ENCODE data around the gene DYRK1B. TPM values are rescaled to one million over a fixed set of nuclear protein-coding genes. Genes with fewer than 3 reads are reported as not detected.
A peak's percentile ranks its signal among the peaks of the same experiment; 100 is the strongest.
"Not testable (repeated sequence)": the region's sequence is repeated elsewhere in the genome, so short reads cannot be mapped to it uniquely, and the experiment has no call there.

Gene DYRK1B
- polyA plus RNA-seq, 1 of the 3 experiments (the other 2 are of a cell fraction) = 17.2 TPM

DNA sequence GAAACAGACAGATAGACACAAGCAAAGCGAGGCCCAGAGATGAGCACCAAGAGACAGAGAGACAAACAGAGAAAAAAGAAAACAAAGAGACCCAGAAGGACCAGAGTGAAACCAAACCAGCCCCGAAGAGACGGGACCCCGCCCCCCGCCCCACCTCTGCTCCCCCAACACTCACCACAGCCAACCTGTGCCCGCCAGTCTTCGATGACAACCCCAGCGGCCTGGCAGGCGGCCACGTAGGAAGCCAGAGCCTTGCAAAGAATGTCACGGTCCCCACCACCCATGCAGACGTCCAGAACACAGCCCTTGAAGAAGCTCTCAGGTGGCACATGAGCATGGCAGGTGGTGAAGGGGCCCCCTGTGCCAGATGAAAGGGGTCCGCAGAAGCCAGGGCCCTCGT is 43.5 kb upstream of the DYRK1B start:
- H3K9me3 ChIP-seq; H3K27me3 ChIP-seq (ENCODE audit: insufficient read depth); H3K9ac ChIP-seq; H3K9me2 ChIP-seq; H3K4me1 ChIP-seq (ENCODE audit: control insufficient read depth in 1 of 2, insufficient read depth in 2 of 2, low read depth in 1 of 2, low read length in 1 of 2); POLR2A ChIA-PET; DNase-seq; H3K36me3 ChIP-seq (replicated peaks in 1 of 2; ENCODE audit: control insufficient read depth in 1 of 2, insufficient read depth in 2 of 2, low read length in 1 of 2); H4K20me1 ChIP-seq (ENCODE audit: insufficient read depth); H3K79me2 ChIP-seq (ENCODE audit: insufficient read depth); H3K4me2 ChIP-seq; H2AFZ ChIP-seq (ENCODE audit: low read depth); H3K27ac ChIP-seq (ENCODE audit: low read depth in 2 of 2, low read length in 1 of 2); H3F3A ChIP-seq (replicated peaks; ENCODE audit: insufficient read depth); CTCF ChIA-PET; H3K4me3 ChIP-seq (ENCODE audit: low read depth in 2 of 2, low read length in 1 of 2): not testable (repeated sequence)
- WGBS (ENCODE audit: low lambda C conversion rate) = 72% methylated on average over 6 of the region's 14 CpGs

DNA sequence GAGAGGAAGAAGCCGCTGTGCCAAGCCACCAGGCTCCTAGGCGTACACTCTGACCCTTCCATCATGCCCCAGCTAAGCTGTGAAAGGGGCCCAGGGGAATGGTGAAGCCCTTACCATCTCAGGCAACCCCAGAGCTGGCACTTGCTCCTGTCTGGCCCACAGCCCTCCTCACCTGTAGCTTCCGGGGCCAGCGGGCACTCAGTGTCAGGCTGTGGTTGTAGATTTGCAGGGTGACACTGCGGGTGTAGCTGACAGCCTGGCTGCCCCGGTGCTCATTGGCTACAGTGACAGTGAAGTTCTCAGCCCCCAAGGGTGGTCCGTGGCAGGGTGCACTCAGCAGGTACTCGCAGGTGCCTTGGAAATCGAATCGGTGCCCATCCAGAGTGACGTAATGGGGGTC is 42.5 kb upstream of the DYRK1B start:
- H3K36me3 ChIP-seq (replicated peaks in 1 of 2; ENCODE audit: control insufficient read depth in 1 of 2, insufficient read depth in 2 of 2, low read length in 1 of 2); H3K27ac ChIP-seq (ENCODE audit: low read depth in 2 of 2, low read length in 1 of 2); H3K9me3 ChIP-seq; CTCF ChIA-PET; H3K79me2 ChIP-seq (ENCODE audit: insufficient read depth); H3F3A ChIP-seq (replicated peaks; ENCODE audit: insufficient read depth); H3K9me2 ChIP-seq; H3K4me1 ChIP-seq (ENCODE audit: control insufficient read depth in 1 of 2, insufficient read depth in 2 of 2, low read depth in 1 of 2, low read length in 1 of 2); H3K27me3 ChIP-seq (ENCODE audit: insufficient read depth); POLR2A ChIA-PET; H4K20me1 ChIP-seq (ENCODE audit: insufficient read depth); H3K9ac ChIP-seq; H3K4me3 ChIP-seq (ENCODE audit: low read depth in 2 of 2, low read length in 1 of 2); H3K4me2 ChIP-seq; H2AFZ ChIP-seq (ENCODE audit: low read depth); DNase-seq: not testable (repeated sequence)
- 95% methylated on average over 2 of the region's 11 CpGs for WGBS (ENCODE audit: low lambda C conversion rate)

DNA sequence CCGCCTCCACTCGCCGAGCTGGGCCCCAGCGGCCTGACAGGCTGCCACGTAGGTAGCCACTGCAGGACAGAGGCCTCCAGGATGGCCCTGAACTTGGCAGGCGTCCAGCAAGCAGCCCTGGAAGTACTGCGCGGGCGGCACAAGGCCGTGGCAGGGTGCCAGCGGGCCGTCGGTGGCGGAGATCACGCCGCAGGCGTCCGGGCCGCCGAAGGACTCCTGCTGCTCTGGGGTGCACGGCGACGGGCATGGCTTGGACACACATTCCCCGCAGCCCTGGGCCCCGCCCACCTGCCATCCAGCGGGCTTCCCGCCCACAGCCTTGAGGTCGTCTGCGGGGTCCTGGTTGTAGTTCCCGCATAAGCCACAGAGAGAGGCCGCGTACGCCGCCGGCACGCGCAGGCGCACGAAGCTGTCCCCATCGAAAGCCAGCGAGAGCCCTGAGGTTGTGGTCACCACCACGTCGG is 41.5 kb upstream of the DYRK1B start:
- H3K9me3 ChIP-seq; H3K9ac ChIP-seq; H3K4me2 ChIP-seq; CTCF ChIA-PET; H3K36me3 ChIP-seq (replicated peaks in 1 of 2; ENCODE audit: control insufficient read depth in 1 of 2, insufficient read depth in 2 of 2, low read length in 1 of 2); H3K79me2 ChIP-seq (ENCODE audit: insufficient read depth); H2AFZ ChIP-seq (ENCODE audit: low read depth); H3K4me3 ChIP-seq (ENCODE audit: low read depth in 2 of 2, low read length in 1 of 2); H3F3A ChIP-seq (replicated peaks; ENCODE audit: insufficient read depth); POLR2A ChIA-PET; H4K20me1 ChIP-seq (ENCODE audit: insufficient read depth); H3K27ac ChIP-seq (ENCODE audit: low read depth in 2 of 2, low read length in 1 of 2); H3K4me1 ChIP-seq (ENCODE audit: control insufficient read depth in 1 of 2, insufficient read depth in 2 of 2, low read depth in 1 of 2, low read length in 1 of 2); H3K9me2 ChIP-seq; H3K27me3 ChIP-seq (ENCODE audit: insufficient read depth): not testable (repeated sequence)
- TF ChIP-seq NRF1 (IDR thresholded peaks at IDR 0.05; ENCODE audit: low read depth, low read length) = peak; percentile 41
- peak; percentile 83 for DNase-seq
- 58% methylated on average over 13 of the region's 43 CpGs for WGBS (ENCODE audit: low lambda C conversion rate)

DNA sequence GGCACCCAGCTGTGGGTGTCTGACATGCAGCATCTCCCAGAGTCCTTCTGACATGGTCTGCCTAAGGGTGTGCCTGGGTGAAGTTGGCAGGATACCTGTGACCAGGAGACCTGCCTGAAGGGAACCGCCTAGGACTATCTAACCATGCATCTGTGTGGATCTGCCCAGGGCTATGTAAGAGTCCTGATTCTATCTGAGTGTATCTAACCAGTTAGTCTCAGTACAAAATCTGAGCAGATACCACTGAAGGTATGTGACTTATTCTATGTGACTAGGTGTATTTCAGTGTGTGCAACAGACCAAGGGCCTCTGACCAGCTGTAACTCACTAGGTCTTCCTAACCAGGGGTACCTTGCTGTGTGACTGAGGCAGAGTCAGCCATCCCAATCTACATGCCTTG is 40.4 kb upstream of the DYRK1B start:
- H3K9me3 ChIP-seq = no peaks in the 10 kb centered on the region
- no peak overlapping the region for H3K27ac ChIP-seq (ENCODE audit: low read depth in 2 of 2, low read length in 1 of 2)
- ChIA-PET CTCF (no interaction called here), POLR2A (no interaction called here)
- no peaks in the 10 kb centered on the region for H3K27me3 ChIP-seq (ENCODE audit: insufficient read depth)
- WGBS (ENCODE audit: low lambda C conversion rate) = 38% methylated on average over 1 of the region's 1 CpG
- H3K9me2 ChIP-seq = no peaks in the 10 kb centered on the region
- H3F3A ChIP-seq (replicated peaks; ENCODE audit: insufficient read depth) = no peaks in the 10 kb centered on the region
- H3K4me3 ChIP-seq (ENCODE audit: low read depth in 2 of 2, low read length in 1 of 2) = no peak overlapping the region
- H3K9ac ChIP-seq = no peak overlapping the region
- DNase-seq = no peak
- no peak overlapping the region for H3K4me2 ChIP-seq
- H4K20me1 ChIP-seq (ENCODE audit: insufficient read depth) = no peaks in the 10 kb centered on the region
- no peaks in the 10 kb centered on the region for H3K36me3 ChIP-seq (replicated peaks in 1 of 2; ENCODE audit: control insufficient read depth in 1 of 2, insufficient read depth in 2 of 2, low read length in 1 of 2)
- no peak overlapping the region for H2AFZ ChIP-seq (ENCODE audit: low read depth)
- H3K4me1 ChIP-seq (ENCODE audit: control insufficient read depth in 1 of 2, insufficient read depth in 2 of 2, low read depth in 1 of 2, low read length in 1 of 2) = no peaks in the 10 kb centered on the region; a peak in 1 of 4 replicates
- no peaks in the 10 kb centered on the region for H3K79me2 ChIP-seq (ENCODE audit: insufficient read depth)
- TF ChIP-seq EP300 (IDR thresholded peaks at IDR 0.05; ENCODE audit: borderline replicate concordance in 1 of 2, low read depth in 1 of 2, low read length in 1 of 2) (no peak), CHD2 (IDR thresholded peaks at IDR 0.05; ENCODE audit: low read length, partially characterized antibody) (no peak), TAF1 (IDR thresholded peaks at IDR 0.05; ENCODE audit: borderline replicate concordance, low read depth, low read length) (no peak), RAD21 (IDR thresholded peaks at IDR 0.05; ENCODE audit: low read length) (no peak), SMC3 (IDR thresholded peaks at IDR 0.05; ENCODE audit: low read depth, low read length) (no peak), FOXM1 (IDR thresholded peaks at IDR 0.05; ENCODE audit: low read depth) (no peak), EZH2phosphoT487 (IDR thresholded peaks at IDR 0.05; ENCODE audit: borderline replicate concordance, low read depth) (no peak), TCF12 (IDR thresholded peaks at IDR 0.05) (no peak), RXRA (IDR thresholded peaks at IDR 0.05; ENCODE audit: borderline replicate concordance, low read depth) (no peak), POLR2AphosphoS5 (IDR thresholded peaks at IDR 0.05; ENCODE audit: low read depth, low read length) (no peak), ELF1 (IDR thresholded peaks at IDR 0.05) (no peak), GATA2 (CRISPR knock-in tag; IDR thresholded peaks at IDR 0.05) (no peak), MEF2A (IDR thresholded peaks at IDR 0.05; ENCODE audit: borderline replicate concordance, low read depth) (no peak), RCOR1 (IDR thresholded peaks at IDR 0.05; ENCODE audit: low read length) (no peak), NRF1 (IDR thresholded peaks at IDR 0.05; ENCODE audit: low read depth, low read length) (no peak)
- TF ChIP-seq, protein P1, sequence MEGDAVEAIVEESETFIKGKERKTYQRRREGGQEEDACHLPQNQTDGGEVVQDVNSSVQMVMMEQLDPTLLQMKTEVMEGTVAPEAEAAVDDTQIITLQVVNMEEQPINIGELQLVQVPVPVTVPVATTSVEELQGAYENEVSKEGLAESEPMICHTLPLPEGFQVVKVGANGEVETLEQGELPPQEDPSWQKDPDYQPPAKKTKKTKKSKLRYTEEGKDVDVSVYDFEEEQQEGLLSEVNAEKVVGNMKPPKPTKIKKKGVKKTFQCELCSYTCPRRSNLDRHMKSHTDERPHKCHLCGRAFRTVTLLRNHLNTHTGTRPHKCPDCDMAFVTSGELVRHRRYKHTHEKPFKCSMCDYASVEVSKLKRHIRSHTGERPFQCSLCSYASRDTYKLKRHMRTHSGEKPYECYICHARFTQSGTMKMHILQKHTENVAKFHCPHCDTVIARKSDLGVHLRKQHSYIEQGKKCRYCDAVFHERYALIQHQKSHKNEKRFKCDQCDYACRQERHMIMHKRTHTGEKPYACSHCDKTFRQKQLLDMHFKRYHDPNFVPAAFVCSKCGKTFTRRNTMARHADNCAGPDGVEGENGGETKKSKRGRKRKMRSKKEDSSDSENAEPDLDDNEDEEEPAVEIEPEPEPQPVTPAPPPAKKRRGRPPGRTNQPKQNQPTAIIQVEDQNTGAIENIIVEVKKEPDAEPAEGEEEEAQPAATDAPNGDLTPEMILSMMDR (IDR thresholded peaks at IDR 0.05) = no peak
- TF ChIP-seq, protein P2, sequence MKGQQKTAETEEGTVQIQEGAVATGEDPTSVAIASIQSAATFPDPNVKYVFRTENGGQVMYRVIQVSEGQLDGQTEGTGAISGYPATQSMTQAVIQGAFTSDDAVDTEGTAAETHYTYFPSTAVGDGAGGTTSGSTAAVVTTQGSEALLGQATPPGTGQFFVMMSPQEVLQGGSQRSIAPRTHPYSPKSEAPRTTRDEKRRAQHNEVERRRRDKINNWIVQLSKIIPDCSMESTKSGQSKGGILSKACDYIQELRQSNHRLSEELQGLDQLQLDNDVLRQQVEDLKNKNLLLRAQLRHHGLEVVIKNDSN (IDR thresholded peaks at IDR 0.05; ENCODE audit: borderline replicate concordance, low read depth) = no peak

Data from SK-N-SH (cell line).